HG02938 (cell line): ENCODE results near the gene ATOH7.
"Not testable (repeated sequence)": the region's sequence is repeated elsewhere in the genome, so short reads cannot be mapped to it uniquely, and the experiment has no call there.

Experiments used
- ATAC-seq: cut with Tn5 transposase; IDR thresholded peaks from one replicate; pipeline ENCODE4 v1.9.1; 2021; ENCODE audit warnings: mild to moderate bottlenecking, moderate library complexity; ENCODE audit not compliant: unreplicated experiment

Gene ATOH7

DNA sequence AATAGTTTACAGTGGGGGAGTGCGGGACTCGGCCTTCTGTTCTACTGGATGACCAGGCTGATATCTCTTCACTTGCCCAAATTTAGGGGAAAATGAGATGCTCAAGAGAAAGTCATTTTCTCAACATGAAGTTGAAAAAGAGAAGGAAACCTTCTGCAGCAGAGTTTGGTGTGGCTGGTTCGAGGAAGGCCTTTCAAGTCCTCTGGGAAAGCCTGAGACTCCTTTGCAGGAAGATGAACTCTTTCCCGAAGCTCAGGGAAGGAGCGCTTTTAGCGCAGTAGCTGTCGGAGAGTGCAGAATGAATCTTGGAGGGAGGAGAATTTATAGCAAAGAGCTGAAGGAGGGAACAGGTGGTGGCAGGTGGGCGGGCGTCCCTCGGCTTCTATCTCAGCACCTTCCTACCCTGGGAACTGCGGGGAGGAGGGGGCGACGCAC is at the start of gene ATOH7:
TSS of gene ATOH7 (minus strand) at position 297 of the 435 bp plus-strand sequence. CDS start 436 bp downstream, outside the sequence.
- no peak for ATAC-seq

DNA sequence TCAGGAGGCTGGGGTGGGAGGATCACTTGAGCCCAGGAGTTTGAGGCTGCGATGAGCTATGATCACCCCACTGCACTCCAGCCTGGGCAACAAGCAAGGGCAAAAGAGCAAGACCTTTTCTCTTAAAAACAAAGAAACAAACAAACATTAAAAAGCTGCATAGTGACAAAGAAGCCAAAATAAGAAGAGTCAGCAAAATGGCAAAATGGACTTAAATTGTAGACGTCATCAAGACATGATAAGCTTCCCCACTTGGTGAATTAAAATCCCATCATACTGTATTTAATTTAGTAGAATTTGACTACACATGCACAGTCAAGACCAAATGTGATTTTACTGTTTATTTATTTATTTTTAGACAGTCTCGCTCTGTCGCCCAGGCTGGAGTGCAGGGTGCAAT is 48.8 kb upstream of the ATOH7 start:
- ATAC-seq = no peak

DNA sequence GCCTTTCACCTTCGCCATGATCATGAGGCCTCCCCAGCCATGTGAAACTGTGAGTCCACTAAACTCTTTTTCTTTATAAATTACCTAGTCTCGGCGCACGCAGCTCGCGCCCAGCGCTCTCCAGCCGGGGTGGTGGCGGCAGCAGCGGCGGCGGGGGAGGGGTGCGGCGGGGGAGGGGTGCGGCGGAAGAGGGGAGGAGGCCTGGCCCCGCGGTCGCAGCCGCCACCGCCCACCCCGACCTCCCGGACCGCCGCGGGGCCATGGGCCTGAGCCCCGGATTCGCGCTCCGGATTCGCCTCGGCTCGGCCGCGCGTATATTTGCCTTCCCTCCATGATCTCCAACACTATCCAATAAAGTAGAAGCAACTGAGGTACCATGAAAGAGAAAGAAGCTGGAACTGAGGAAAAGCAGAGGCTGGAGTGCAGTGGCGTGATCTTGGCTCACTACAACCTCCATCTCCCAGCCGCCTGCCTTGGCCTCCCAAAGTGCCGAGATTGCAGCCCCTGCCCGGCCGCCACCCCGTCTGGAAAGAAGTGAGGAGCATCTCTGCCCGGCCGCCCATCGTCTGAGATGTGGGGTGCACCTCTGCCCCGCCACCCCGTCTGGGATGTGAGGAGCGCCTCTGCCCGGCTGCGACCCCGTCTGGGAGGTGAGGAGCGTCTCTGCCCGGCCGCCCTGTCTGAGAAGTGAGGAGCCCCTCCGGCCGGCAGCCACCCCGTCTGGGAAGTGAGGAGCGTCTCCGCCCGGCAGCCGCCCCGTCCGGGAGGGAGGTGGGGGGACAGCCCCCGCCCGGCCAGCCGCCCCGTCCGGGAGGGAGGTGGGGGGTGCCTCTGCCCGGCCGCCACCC is 47.2 kb upstream of the ATOH7 start:
- ATAC-seq = not testable (repeated sequence)

DNA sequence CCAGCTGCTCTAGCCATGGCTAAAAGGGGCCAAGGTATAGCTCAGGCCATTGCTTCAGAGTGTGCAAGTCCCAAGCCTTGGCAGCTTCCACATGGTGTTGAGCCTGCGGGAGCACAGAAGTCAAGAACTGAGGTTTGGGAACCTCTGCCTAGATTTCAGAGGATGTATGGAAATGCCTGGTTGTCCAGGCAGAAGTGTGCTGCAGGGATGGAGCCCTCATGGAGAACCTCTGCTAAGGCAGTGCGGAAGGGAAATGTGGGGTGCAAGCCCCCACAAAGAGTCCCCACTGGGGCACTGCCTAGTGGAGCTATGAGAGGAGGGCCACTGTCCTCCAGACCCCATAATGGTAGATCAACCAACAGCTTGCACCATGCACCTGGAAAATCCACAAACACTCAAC is 45.9 kb upstream of the ATOH7 start:
- not testable (repeated sequence) for ATAC-seq

DNA sequence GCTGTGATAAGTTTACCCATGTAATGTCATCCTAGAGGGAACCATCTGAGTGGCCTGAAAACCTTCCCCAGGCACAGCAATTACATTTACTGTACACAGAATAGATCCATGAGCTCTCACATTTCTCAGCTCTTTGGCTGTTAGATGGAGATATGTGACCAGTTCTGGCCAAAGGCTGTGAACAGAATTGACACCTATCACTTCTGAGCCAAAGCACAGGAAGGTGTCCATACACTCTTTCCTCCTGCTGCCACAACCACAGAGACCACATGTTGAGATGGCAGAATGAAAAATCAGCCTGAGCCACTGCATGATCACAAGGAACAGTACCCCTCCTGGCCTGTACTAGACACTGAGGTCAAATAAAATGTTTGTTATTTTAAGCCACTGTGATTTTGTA is 44.3 kb upstream of the ATOH7 start:
- ATAC-seq = no peak

DNA sequence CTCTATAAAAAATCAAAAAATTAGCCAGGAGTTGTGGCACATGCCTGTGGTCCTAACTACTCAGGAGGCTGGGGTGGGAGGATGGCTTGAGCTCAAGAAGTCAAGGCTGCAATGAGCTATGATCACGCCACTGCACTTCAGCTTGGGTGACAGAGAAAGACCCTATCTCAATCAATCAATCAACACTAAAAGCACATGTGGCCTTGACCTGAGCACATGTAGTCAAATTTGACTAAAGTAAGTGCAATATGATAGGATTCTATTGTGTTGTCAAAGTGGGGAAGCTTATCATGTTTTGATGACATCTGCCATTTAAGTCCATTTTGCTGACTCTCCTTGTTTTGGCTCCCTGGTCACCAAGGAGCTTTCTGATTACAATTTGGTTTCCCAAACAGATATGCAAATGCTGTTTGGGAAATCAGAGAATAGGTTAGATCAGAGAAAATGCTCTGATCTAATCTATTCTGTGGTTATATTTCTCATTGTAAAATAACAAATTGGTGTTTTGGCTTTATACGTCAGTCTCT is 43.8 kb upstream of the ATOH7 start:
- ATAC-seq = no peak

DNA sequence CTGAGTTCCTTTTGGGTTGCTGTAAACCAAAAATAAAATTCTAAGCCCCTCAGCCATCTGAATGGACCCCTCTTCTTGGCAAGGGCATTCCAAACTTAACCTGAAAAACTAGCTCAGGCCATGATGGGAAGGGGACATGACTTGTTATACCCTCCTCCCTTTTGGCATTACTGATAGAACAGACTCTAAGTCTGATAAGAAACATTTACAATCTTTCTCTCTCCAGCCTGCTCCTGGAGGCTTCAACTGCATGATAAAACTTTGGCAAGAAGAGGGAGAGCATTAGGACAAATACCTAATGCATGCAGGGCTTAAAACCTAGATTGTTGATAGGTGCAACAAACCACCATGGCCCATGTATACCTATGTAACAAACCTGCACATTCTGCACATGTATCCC is 40.9 kb upstream of the ATOH7 start:
- ATAC-seq = no peak

DNA sequence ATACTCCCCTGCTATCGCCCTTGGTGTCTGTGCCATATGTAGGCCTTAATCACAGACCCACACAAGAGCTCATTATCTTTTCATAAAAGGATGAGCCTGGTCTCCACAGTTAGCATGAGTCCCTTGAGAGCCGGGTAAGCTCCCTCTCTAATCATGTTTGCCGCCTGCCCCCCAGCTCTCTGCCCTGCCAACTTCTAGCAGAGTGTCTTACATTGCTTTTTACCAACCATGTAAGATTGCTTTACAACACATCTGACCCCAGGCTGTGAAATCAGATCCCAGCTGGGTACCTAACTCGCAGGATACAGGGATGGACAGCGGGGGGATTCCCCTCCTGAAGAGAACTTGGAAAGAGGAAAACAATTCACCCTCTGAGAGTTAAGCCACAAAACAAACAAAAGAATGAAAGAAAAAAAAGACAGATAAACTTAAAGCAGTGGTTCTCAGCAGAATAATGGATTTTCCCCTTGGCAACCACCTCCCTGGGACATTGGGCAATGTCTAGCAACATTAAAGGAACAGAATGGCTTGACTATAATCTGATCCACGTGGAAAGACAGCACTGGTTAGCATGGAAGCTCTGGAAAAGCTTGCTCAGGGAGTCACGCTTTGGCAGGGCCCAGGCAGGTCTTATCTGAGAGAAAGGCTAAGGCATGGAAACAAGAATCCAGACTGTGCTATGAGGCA is 39.4 kb upstream of the ATOH7 start:
- ATAC-seq = no peak

DNA sequence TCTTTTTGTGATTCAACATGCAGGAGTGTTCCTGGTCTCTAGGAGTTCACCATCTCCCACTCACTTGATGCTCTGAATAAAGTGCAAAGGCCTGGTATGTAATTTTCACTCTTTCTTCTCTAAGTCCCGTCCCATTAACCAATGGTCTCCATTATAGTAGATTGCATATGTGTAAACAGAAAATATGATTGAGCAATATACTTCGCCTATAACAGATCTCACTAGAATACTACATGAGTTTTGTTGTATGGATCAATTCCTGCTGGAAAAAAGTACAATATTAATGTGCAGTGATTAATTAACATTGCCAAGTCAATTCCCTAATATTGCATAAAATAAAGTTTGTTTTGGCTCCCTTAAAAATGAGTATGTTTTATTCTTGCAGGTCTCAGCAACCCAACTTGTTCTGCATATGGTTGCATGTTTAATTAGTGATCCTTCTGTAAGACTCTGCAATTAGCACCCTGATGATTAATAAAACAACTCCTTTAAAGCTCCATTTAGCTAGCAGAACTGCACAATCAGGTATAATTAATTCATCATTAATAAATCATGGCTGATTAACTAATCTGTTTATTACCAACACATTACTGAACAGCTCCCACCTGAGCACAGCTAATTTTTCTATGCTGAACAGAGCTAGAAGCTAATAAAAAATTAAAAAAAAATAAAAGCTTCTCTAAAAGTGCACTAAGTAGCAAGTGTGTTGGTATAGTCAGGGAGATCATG is 37.8 kb upstream of the ATOH7 start:
- ATAC-seq = no peak

DNA sequence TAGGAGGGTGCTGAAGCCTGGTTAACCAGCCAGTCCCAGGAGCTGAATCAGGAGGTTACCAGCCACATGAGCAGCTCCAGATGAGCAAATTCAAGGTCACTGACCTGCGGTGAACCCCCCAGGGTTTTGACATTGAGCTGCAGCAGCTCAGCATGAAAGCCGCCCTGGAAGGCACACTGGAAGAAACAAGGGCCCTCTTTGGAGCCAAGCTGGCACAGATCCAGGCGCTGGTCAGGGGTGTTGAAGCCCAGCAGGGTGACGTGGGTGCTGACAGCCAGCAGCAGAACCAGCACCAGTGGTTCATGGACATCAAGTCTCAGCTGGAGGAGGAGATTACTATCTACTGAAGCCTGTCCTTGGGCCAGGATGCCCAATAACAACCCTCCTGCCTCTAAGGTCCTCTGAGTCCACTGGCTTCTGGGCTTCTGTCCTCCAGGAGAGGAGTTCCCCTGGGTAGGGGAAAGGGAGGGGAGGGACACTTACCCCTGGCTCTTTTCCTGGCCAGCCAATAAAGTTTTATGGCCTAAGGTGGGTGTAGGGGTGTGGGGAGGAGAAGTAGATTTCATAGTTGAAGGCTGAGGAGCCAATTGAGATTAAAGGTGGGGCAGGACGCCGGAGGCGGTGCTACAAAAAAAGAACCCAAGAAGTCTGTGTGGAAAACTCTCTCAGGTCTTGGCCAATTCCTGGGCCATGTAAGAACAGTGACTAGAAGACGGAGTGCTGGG is 29.4 kb upstream of the ATOH7 start:
- ATAC-seq = no peak

DNA sequence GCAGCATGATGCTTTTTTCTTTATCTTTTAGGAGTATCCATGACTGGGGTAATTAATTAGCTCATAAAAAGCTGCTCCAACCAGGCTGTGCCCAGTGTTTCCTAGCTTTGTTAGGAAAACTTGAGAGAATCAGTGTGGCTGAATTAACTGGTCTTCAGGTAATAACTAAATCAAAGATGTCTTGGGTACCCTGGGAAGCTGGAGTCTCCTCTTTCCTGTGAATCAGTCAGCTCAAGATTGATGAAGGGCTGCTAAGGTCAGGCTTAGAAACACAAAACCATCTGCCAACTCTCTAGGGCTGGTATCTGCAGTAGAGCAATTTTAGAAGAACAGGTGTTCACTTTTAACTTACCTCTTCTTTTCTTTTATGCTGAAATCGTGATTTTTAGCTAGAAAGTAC is 21.4 kb upstream of the ATOH7 start:
- ATAC-seq = no peak

DNA sequence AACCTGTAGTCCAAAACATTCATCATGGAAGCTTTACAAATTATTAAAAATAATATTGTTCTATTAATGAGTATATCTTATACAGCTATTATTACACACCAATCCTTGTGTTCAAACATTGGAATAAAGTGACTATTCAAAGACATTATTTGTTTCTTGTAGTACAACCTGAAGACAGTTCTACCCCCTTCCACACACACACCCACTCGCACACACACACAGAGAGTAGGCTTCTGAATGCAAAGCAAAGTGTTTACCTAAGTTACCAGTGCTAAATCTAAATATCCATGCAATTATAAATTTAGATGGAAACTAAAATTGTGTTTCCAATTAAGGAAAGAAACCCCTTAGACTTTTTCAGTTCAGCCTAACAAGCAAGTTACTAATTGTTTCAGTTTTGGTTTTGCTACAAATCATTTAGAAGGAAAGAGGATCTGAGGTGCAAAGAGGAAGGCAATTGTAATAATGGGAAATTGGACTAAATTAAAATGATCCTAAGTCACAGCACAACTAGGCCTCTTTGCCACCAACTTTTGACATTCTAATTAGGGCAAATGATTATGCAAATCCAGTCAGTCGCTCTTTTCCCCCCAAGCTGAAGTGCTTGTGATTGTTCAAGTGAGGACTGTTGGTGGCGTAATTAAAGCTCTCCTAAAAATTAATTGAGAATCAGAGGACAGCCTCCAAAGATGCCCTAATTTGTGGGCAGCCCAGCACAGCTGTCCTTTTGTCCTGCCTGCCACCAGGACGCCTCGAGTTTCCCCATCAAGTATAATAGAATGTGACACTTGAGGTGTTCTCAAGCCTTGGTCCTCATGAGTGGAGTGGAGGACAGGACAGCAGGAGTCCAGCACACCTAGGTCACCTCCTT is 19.9 kb upstream of the ATOH7 start:
- no peak for ATAC-seq

DNA sequence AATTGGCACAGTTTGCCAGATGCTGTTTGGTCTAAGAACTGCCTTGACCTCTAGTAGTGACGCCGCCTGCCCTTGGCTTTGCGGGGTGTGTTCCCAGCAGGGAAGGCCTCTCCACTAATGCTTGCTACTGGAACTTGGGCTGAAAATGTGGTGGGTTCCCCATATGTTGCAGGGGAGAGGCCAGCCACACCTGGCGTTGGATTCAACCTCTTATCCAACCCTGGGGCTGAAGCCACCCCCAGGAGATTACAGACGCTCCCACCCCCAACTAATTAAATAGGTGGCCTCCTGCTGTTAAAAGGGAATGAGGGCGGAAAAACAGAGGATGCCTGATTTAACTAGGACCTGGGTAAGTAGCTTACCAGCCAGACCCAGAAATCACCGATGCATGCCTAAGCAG is 19.2 kb upstream of the ATOH7 start:
- ATAC-seq = no peak

DNA sequence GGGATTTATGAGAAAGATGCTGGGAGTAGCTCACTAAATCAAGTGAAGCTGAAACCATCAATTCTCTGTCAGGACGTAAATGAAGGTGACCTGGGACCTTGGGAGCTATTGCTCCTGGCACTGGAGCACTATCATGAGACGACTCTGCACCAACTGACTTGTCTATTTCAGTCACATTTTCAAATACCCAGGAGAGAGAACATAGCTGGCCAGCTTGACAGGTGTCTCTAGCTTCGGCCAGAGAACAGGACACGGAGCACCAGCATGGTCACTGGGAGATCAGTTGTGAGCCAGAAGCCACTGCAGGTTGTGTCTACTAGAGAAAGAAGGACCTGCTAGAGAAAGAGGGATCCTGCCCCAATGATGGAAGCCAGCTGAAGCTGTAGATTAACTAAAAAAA is 17.4 kb upstream of the ATOH7 start:
- no peak for ATAC-seq

DNA sequence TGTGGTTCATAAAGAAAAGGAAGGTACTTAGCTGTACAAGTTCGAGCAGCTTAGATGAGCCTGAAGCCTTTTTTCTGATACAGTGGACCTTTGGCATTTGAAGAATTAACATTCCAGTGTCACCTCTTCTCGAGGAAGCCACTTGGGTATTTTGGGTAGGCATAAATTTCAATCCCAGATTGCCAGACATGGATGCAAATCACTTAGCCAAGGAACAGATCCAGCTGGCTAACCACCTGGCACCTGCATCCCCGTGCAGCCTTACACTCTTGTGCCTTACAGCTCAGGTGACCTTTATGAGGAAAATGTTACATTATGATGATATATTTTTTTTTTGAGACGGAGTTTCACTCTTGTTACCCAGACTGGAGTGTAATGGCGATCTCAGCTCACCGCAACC is 16.0 kb upstream of the ATOH7 start:
- ATAC-seq = no peak

DNA sequence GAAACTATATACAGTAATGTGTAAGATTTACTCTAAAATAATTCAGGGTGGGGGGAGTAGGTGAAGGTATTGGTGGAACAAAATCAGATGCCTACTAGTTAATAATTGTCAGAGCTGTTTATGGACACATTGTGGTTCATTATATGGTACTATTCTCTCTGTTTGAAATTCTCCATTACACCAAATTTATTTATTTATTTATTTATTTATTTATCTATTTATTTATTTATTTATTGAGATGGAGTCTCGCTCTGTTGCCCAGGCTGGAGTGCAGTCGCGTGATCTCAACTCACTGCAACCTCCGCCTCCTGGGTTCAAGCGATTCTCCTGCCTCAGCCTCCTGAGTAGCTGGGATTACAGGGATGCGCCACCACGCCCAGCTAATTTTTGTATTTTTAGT is 14.5 kb upstream of the ATOH7 start:
- not testable (repeated sequence) for ATAC-seq

DNA sequence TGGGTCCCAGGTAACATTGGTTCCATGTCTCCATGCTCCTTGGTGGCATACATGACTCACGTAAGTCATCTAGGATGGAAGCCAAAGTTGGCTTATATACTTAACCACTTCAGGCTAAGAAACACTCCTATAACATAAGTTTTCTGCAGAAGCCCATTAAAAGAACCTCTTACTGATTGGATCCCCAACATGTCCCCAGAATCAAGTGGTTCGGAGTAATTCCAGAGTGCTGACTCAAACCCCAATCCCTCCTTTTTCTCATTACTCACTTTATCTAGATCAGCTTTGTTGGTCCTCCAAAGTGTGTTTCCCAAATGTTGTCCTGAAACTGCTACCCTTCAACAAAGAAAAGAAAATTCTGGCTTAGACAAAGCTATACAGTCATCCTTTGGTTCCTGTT is 10.1 kb upstream of the ATOH7 start:
- no peak for ATAC-seq

DNA sequence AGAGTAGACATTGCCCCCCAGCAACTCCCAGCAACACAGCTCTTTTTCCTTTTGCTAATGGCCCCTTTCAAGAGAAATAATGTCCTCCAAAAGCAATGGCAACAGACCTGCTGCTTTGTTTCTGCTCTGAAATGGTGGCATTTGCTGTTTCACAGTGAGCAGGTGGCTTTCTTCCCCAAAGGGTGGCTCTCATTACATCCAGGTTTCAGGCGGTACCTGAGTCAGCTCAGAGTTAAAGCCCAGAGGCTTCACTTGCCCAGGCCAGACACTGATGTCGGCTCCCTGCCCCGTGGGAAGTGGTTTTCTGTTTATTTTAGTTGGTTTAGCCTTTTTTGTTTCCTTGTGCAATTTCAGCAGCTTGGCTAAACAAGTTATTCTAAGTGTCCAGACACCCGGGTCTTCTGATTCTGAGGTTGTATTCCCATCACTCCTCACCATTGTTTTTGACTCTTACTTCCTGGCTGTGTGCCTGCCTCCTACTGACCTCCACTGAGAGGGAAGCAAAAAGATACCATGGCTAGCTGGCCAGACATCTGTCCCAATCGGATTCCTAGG is 7.8 kb upstream of the ATOH7 start:
- no peak for ATAC-seq

DNA sequence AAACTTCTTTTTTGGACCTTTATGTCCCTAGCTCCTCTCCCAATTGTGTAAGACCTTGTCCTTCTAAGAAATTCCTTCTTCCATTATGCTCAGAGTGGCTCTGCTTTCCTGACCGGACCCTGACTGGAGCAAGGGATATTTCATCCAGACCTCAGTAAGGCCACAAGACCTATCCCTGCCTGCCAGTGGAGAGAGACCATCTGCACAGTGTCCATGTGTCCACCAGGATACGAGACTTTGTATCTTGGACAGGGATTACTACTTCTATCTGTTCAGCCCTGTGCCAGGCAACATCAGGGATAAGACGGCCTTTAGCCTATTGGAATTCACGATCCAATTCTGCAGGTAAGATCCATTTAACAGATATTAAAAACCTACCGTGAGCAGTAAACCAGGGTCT is 7.2 kb upstream of the ATOH7 start:
- ATAC-seq = no peak

DNA sequence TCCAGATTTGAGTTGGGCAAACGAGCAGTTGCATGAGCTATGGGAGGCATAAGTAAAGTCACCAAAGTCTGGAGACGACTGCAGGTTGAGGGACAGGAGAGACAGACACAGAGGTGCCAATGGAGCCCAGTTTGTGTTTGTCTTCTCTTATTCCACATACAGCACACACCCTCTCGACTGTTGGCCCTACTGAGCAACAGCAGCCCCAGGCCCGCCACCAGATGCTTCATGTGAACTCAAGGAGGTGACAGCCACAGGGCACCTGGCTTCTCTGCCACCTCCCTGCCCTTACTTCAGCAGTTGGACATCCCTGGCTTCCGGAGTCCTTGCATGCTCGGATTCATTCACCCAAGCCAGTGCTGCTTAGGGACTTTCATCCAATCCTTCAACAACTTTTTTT is 6.5 kb upstream of the ATOH7 start:
- no peak for ATAC-seq
